ENCODE data around the gene ADARB2.

DNA sequence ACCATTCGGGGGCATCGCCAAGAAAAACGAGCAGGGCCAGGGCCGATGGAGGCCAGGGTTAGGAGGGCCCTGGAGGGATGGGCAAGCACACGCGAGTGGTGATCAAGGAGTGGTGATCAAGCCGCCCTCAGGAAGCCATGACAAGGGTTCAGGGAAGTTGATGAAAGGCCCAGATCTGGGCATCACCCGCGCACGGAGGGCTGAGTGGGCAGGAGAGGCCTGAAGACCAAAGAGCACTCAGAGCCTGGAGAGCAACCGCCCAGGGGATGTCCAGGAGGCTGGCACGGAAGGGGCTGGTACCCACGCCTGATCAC lies 566.5 kb downstream of the ADARB2 start:
- TF ChIP-seq EP300 (IDR thresholded peaks at IDR 0.05) (no peak), CTCF (IDR thresholded peaks at IDR 0.05) (no peak)

Measured in suprapubic skin (tissue), 3 donors.